Neuronal stem cell (in vitro differentiated cells): ENCODE results near the gene SLC16A3.

Experiments
- DNase-seq: peaks from one replicate; pipeline ENCODE4 v3.0.0-alpha.2; 2013; ENCODE audit warnings: low spot score
- H2AFZ ChIP-seq: one replicate; pipeline ENCODE4 v1.6.1; 2013; ENCODE audit warnings: mild to moderate bottlenecking, low read length, inconsistent platforms
- H2AK5ac ChIP-seq: 2 replicates; pipeline ENCODE4 v1.6.1; 2013; ENCODE audit warnings: low read depth, mild to moderate bottlenecking, inconsistent platforms, low read length, moderate library complexity, mixed read lengths
- H2BK120ac ChIP-seq: 2 replicates; pipeline ENCODE4 v1.6.1; 2013; ENCODE audit warnings: low read depth, mild to moderate bottlenecking, inconsistent platforms, low read length, moderate library complexity, mixed read lengths
- H2BK12ac ChIP-seq: one replicate; pipeline ENCODE4 v1.6.1; 2013; ENCODE audit warnings: low read length, inconsistent platforms
- H2BK15ac ChIP-seq: 2 replicates; pipeline ENCODE4 v1.6.1; 2013; ENCODE audit warnings: mild to moderate bottlenecking, low read length, inconsistent platforms, mixed read lengths
- H2BK5ac ChIP-seq: one replicate; pipeline ENCODE4 v1.6.1; 2013; ENCODE audit warnings: inconsistent platforms, mild to moderate bottlenecking, low read length, moderate library complexity
- H3K14ac ChIP-seq: one replicate; pipeline ENCODE4 v1.6.1; 2013; ENCODE audit warnings: low read length, inconsistent platforms
- H3K18ac ChIP-seq: 2 replicates; pipeline ENCODE4 v1.6.1; 2013; ENCODE audit warnings: low read length, inconsistent platforms
- H3K23ac ChIP-seq: 2 replicates; pipeline ENCODE4 v1.6.1; 2013; ENCODE audit warnings: low read depth, mild to moderate bottlenecking, mixed read lengths, low read length, inconsistent platforms; ENCODE audit not compliant: poor library complexity
- H3K27ac ChIP-seq: replicated peaks from 3 replicates; pipeline ENCODE4 v1.5.1; 2013; ENCODE audit warnings: low read length, inconsistent platforms
- H3K27me3 ChIP-seq, 3 experiments: 2 replicates each; pipeline ENCODE4 v1.6.1; 2013; ENCODE audit warnings: low read length in 3 of 3, mild to moderate bottlenecking in 2 of 3, inconsistent platforms in 1 of 3, low read depth in 1 of 3, mixed read lengths in 1 of 3, moderate library complexity in 1 of 3; ENCODE audit not compliant: control insufficient read depth in 3 of 3, insufficient read depth in 3 of 3
- H3K36me3 ChIP-seq, 2 donors: replicated peaks in 1 of 2; 2 replicates each; pipeline ENCODE4 v1.6.1; 2013; ENCODE audit warnings: low read length in 2 of 2; ENCODE audit not compliant: control insufficient read depth in 2 of 2, insufficient read depth in 2 of 2
- H3K4ac ChIP-seq: 2 replicates; pipeline ENCODE4 v1.6.1; 2013; ENCODE audit warnings: inconsistent platforms, mild to moderate bottlenecking, low read length, moderate library complexity
- H3K4me1 ChIP-seq, 2 donors: 1 replicate in 1 of 2; 2 replicates in 1 of 2; pipeline ENCODE4 v1.6.1; 2013; ENCODE audit warnings: low read length in 2 of 2, low read depth in 1 of 2; ENCODE audit not compliant: control insufficient read depth in 2 of 2, insufficient read depth in 1 of 2
- H3K4me2 ChIP-seq: one replicate; pipeline ENCODE4 v1.6.1; 2013; ENCODE audit warnings: mild to moderate bottlenecking, low read length, inconsistent platforms; ENCODE audit not compliant: insufficient read depth, poor library complexity, severe bottlenecking
- H3K4me3 ChIP-seq, 2 donors: 2 replicates each; pipeline ENCODE4 v1.5.1; 2013; ENCODE audit warnings: low read length in 2 of 2, mild to moderate bottlenecking in 2 of 2, inconsistent platforms in 1 of 2, moderate library complexity in 1 of 2
- H3K79me1 ChIP-seq: one replicate; pipeline ENCODE4 v1.6.1; 2013; ENCODE audit warnings: low read depth, mild to moderate bottlenecking, inconsistent platforms, low read length, moderate library complexity
- H3K9ac ChIP-seq: one replicate; pipeline ENCODE4 v1.6.1; 2013; ENCODE audit warnings: mild to moderate bottlenecking, low read depth, low read length, inconsistent platforms; ENCODE audit not compliant: poor library complexity
- H3K9me3 ChIP-seq, 2 donors: replicated peaks in 1 of 2; 2 replicates each; pipeline versions ENCODE3 to v1.6.1; 2013; ENCODE audit warnings: low read length in 2 of 2, mild to moderate bottlenecking in 2 of 2, inconsistent platforms in 1 of 2, low read depth in 1 of 2, mixed read lengths in 1 of 2, moderate library complexity in 1 of 2; ENCODE audit not compliant: control insufficient read depth in 2 of 2, insufficient read depth in 1 of 2
- H4K8ac ChIP-seq: one replicate; pipeline ENCODE4 v1.6.1; 2013; ENCODE audit warnings: low read depth, mild to moderate bottlenecking, inconsistent platforms, low read length, moderate library complexity
- H4K91ac ChIP-seq: one replicate; pipeline ENCODE4 v1.6.1; 2013; ENCODE audit warnings: low read length, low read depth, mild to moderate bottlenecking, inconsistent platforms; ENCODE audit not compliant: poor library complexity
- WGBS, 2 donors: extraction: QIAGEN DNeasy Blood & Tissue Kit; methylation state at CpG; one replicate each; pipeline ENCODE4 v1.1.7; 2013; ENCODE audit warnings: missing lambda C conversion rate in 2 of 2, mixed read lengths in 1 of 2; ENCODE audit not compliant: insufficient read length in 2 of 2, insufficient replicate concordance in 1 of 2; ENCODE audit errors: extremely low coverage in 2 of 2; 5-methylcytosine and 5-hydroxymethylcytosine counted together

SLC16A3 gene

DNA sequence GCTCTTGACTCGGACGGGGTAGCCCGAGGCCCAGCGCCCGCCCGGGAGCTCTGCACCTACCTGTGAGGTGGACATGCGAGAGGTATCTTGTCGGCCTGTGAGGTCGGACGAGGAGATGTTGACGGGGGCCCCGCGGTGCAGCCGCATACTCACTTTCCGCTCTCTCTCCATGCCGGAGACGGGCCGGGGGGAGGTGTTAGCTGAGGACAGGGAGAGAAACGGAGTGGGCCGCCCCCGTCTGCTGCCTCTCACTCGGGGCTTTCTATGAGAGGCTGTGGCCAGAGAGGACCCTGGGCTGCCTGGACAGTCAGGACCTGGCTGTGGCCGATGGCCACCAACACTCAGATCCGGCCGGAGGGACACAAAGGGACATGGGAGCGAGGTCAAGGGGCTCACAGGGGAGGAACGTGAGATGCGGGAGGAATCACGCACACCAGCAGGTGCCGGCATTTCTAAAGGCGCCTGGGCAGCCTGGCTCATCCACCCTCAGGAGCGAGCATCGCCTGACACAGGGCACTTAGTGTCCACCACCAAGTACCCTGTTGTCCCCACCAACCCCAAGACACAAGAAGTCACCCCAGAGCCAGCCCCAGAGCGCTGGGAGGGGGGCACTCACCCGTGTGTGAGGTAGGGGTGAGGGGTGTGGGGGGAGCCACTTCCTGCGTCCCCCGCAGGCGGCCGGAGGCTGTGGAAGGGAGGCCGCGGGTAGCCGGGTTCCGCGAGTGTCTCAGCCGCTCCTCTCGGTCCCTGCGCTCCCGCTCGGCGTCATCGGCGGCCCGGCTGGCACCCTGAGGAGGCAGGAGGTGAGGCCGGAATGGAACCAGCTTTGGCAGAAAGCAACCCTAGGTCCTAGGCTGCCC is 20.2 kb downstream of the SLC16A3 start:
- Histone ChIP-seq H2BK5ac (no peak overlapping the region), H3K4me2 (no peak overlapping the region), H4K8ac (no peak overlapping the region), H3K4ac (no peak overlapping the region), H3K18ac (no peak overlapping the region), H3K9me3 (peaks cover 0 to 2% of the 10 kb centered on the region in 2 donors), H3K27ac (no peak overlapping the region), H2BK120ac (no peak overlapping the region), H2BK15ac (no peak overlapping the region), H2AK5ac (no peak overlapping the region), H3K9ac (no peak overlapping the region), H3K36me3 (peaks cover 92 to 96% of the 10 kb centered on the region in 2 donors), H3K79me1 (peaks cover 30% of the 10 kb centered on the region), H3K4me1 (no peaks in the 10 kb centered on the region), H4K91ac (no peak overlapping the region), H3K23ac (no peak overlapping the region), H2AFZ (no peak overlapping the region), H3K4me3 (no peak overlapping the region), H3K27me3 (no peaks in the 10 kb centered on the region), H2BK12ac (no peak overlapping the region), H3K14ac (no peak overlapping the region)
- no peak for DNase-seq
- WGBS, 2 donors: no CpG with 5 or more reads among the region's 54 CpGs

DNA sequence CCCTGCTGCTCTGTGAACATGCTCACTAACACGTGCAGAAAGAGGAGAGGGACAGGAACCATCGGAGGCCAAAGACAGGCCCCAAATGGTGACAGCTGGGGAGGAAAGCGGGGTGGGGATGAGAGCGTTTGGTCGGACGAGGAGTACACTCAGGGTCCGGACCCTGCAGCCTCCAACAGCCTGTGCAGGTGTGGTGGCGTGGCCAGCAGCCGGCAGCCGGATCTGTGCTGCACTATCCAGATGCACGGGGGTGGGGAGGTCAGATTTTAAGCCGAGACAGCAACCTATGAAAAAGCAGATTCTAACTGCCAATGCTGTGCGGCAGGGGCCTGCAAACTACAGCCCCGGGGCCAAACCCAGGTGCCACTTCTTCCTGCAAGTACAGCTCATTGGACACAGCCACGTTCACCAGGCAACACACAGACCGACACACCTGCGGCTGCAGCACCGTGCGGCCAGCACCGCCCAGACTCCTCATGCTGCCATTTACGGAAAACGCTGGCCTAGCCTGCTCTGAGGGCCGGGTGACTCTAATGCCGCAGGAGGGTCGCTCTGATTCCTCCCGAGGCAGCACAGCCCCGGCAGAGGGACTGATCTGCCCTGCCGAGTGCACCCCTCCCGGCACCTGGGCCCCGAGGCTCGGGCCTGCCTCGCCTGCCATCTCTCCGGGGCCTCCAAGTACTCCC is 21.2 kb downstream of the SLC16A3 start:
- peaks cover 83 to 87% of the 10 kb centered on the region in 2 donors for H3K36me3 ChIP-seq
- H2AK5ac ChIP-seq: no peak overlapping the region
- H3K79me1 ChIP-seq: peaks cover 29% of the 10 kb centered on the region

DNA sequence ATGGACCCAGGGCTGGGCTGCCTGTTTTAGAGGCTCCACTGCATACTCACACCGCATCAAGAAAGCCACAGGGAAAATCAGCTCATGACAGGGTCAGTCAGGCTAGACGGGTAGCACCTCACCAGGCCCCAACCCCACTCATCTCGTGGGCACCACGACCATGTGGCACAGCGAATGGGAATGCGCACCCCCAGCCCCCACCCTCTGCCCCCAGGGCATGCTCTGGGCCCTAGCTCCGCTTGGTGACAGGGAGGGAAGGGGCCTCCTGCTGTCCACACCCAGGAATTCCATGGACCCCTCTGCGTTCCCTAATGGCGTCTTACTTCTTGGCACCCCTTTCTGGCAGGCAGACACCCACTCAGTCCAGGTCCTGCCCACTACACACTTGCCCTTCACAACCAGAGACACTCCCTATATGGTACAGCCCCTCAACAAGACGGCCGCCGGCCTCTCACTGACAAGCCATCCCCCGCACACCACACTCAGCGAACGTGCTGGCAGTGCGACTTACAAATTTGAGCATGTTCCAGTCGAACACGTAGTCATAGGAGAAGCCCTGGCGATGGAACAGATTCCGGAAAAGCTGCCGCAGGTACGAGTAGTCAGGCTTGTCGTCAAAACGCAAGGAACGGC is 22.1 kb downstream of the SLC16A3 start:
- Histone ChIP-seq H3K4me2 (no peak overlapping the region), H2BK5ac (no peak overlapping the region), H3K36me3 (peaks cover 81 to 87% of the 10 kb centered on the region in 2 donors), H3K27me3 (no peaks in the 10 kb centered on the region), H2BK120ac (no peak overlapping the region), H4K8ac (no peak overlapping the region), H2BK15ac (no peak overlapping the region), H3K4me1 (no peaks in the 10 kb centered on the region), H3K79me1 (peaks cover 26% of the 10 kb centered on the region), H3K23ac (peak overlapping the region; percentile 60), H3K9ac (peak overlapping the region; percentile 37), H2AK5ac (no peak overlapping the region), H3K27ac (no peak overlapping the region), H3K14ac (no peak overlapping the region), H3K4me3 (no peak overlapping the region), H3K18ac (peak overlapping the region; percentile 27), H4K91ac (no peak overlapping the region), H3K4ac (no peak overlapping the region), H2AFZ (no peak overlapping the region), H2BK12ac (no peak overlapping the region), H3K9me3 (peaks cover 2 to 5% of the 10 kb centered on the region in 2 donors)
- no peak for DNase-seq
- WGBS, 2 donors: no CpG with 5 or more reads among the region's 25 CpGs

More for the DNA sequence above, 21.2 kb downstream of the SLC16A3 start:
- H3K9ac ChIP-seq: no peak overlapping the region
- H3K4me3 ChIP-seq: no peak overlapping the region
- peak overlapping the region; percentile 18 for H3K23ac ChIP-seq
- H3K18ac ChIP-seq: no peak overlapping the region
- H2BK12ac ChIP-seq: no peak overlapping the region
- no peak overlapping the region for H3K14ac ChIP-seq
- H3K4ac ChIP-seq: no peak overlapping the region
- H4K91ac ChIP-seq: no peak overlapping the region
- no peak overlapping the region for H2BK5ac ChIP-seq
- H2BK15ac ChIP-seq: no peak overlapping the region
- peaks cover 0 to 2% of the 10 kb centered on the region in 2 donors for H3K9me3 ChIP-seq
- no peak overlapping the region for H3K4me2 ChIP-seq
- H2AFZ ChIP-seq: no peak overlapping the region
- H2BK120ac ChIP-seq: no peak overlapping the region
- H4K8ac ChIP-seq: no peak overlapping the region
- H3K27ac ChIP-seq: no peak overlapping the region
- no peaks in the 10 kb centered on the region for H3K27me3 ChIP-seq
- DNase-seq: no peak
- WGBS, 2 donors: no CpG with 5 or more reads among the region's 33 CpGs
- H3K4me1 ChIP-seq: no peaks in the 10 kb centered on the region
